KOPT-K1 (cell line): ENCODE results near the gene SMYD2.

Experiments
- H3K27ac ChIP-seq: fragments of 200-600 bp; sonication (generic); 2 replicates; pipeline ENCODE4 v1.5.1; 2016; ENCODE audit warnings: antibody characterized with exemption, mild to moderate bottlenecking, low read depth, low read length; ENCODE audit not compliant: poor library complexity, severe bottlenecking
- H3K36me3 ChIP-seq: fragments of 200-600 bp; sonication (generic); 2 replicates; pipeline ENCODE4 v1.5.1; 2017; ENCODE audit warnings: antibody characterized with exemption, mild to moderate bottlenecking, low read length, moderate library complexity; ENCODE audit not compliant: insufficient read depth
- H3K9me3 ChIP-seq: fragments of 200-600 bp; sonication (generic); 2 replicates; pipeline ENCODE4 v1.5.1; 2017; ENCODE audit warnings: antibody characterized with exemption, low read length, mild to moderate bottlenecking; ENCODE audit not compliant: insufficient read depth, poor library complexity, severe bottlenecking

Gene SMYD2

GRCh38 chr1:214310010-214310409, 29.1 kb downstream of the SMYD2 start:
- peaks cover 15% of the 10 kb centered on the region for H3K36me3 ChIP-seq

GRCh38 chr1:214310777-214311690, 30.1 kb downstream of the SMYD2 start:
- Histone ChIP-seq H3K9me3 (no peaks in the 10 kb centered on the region), H3K27ac (peak overlapping the region; percentile 65), H3K36me3 (peaks cover 18% of the 10 kb centered on the region)

More at GRCh38 chr1:214310010-214310409, 29.1 kb downstream of the SMYD2 start:
- H3K9me3 ChIP-seq: no peaks in the 10 kb centered on the region
- peak overlapping the region; percentile 65 for H3K27ac ChIP-seq

- Histone ChIP-seq H3K27ac (no peak overlapping the region), H3K9me3 (no peaks in the 10 kb centered on the region), H3K36me3 (peaks cover 32% of the 10 kb centered on the region)
Observed at GRCh38 chr1:214312530-214313051, 31.6 kb downstream of the SMYD2 start.

- H3K9me3 ChIP-seq: no peaks in the 10 kb centered on the region
- H3K27ac ChIP-seq: no peak overlapping the region
- H3K36me3 ChIP-seq: peaks cover 49% of the 10 kb centered on the region
Observed at GRCh38 chr1:214314178-214314843, 33.4 kb downstream of the SMYD2 start.

- H3K27ac ChIP-seq: no peak overlapping the region
- no peaks in the 10 kb centered on the region for H3K9me3 ChIP-seq
- H3K36me3 ChIP-seq: peaks cover 72% of the 10 kb centered on the region
Observed at GRCh38 chr1:214316593-214316992, 35.6 kb downstream of the SMYD2 start.

GRCh38 chr1:214317300-214317699, 36.3 kb downstream of the SMYD2 start:
- no peaks in the 10 kb centered on the region for H3K9me3 ChIP-seq
- H3K36me3 ChIP-seq: peaks cover 79% of the 10 kb centered on the region
- no peak overlapping the region for H3K27ac ChIP-seq

- Histone ChIP-seq H3K27ac (no peak overlapping the region), H3K9me3 (no peaks in the 10 kb centered on the region), H3K36me3 (peaks cover 83% of the 10 kb centered on the region)
Observed at GRCh38 chr1:214317734-214318133, 36.8 kb downstream of the SMYD2 start.

- Histone ChIP-seq H3K9me3 (no peaks in the 10 kb centered on the region), H3K36me3 (peaks cover 90% of the 10 kb centered on the region), H3K27ac (no peak overlapping the region)
Observed at GRCh38 chr1:214318356-214318755, 37.4 kb downstream of the SMYD2 start.

GRCh38 chr1:214318956-214319736, 38.2 kb downstream of the SMYD2 start:
- Histone ChIP-seq H3K9me3 (no peaks in the 10 kb centered on the region), H3K27ac (no peak overlapping the region), H3K36me3 (peaks cover 98% of the 10 kb centered on the region)

- peaks cover 98% of the 10 kb centered on the region for H3K36me3 ChIP-seq
- H3K9me3 ChIP-seq: no peaks in the 10 kb centered on the region
- H3K27ac ChIP-seq: no peak overlapping the region
Observed at GRCh38 chr1:214319938-214320337, 39.0 kb downstream of the SMYD2 start.

- Histone ChIP-seq H3K9me3 (no peaks in the 10 kb centered on the region), H3K27ac (no peak overlapping the region), H3K36me3 (peaks cover 100% of the 10 kb centered on the region)
Observed at GRCh38 chr1:214321705-214322453, 40.9 kb downstream of the SMYD2 start.

GRCh38 chr1:214324896-214325800, 44.2 kb downstream of the SMYD2 start:
- no peak overlapping the region for H3K27ac ChIP-seq
- peaks cover 98% of the 10 kb centered on the region for H3K36me3 ChIP-seq

GRCh38 chr1:214326406-214326805, 45.4 kb downstream of the SMYD2 start:
- H3K9me3 ChIP-seq: no peaks in the 10 kb centered on the region
- no peak overlapping the region for H3K27ac ChIP-seq
- H3K36me3 ChIP-seq: peaks cover 98% of the 10 kb centered on the region

More at GRCh38 chr1:214324896-214325800, 44.2 kb downstream of the SMYD2 start:
- H3K9me3 ChIP-seq: no peaks in the 10 kb centered on the region
